K562 (cell line): ENCODE results near the gene GLIS1. TPM values are rescaled to one million over a fixed set of nuclear protein-coding genes. Genes with fewer than 3 reads are reported as not detected.

Source experiments
- ATAC-seq: fragments of 200-7000 bp; cut with Tn5 transposase; 3 replicates; pipeline ENCODE4 v1.9.1; 2020; ENCODE audit warnings: moderate library complexity
- BruUV-seq: library from RNA; stranded (reverse); fragments of 400-500 nt; replicated peaks from 2 replicates; lab custom pipeline; 2021; lab: Mats Ljungman, UMichigan
- CTCF ChIA-PET: fragments of 300-600 bp; formaldehyde crosslinking; extraction: SDS; loops from one replicate; lab custom pipeline; 2021; ENCODE audit warnings: low intra/inter-chr PET ratio; lab: Yijun Ruan, JAX
- POLR2A ChIA-PET: fragments of 300-600, 350-650 bp; sonication (Branson Sonifier 250); formaldehyde crosslinking; extraction: SDS; loops from one replicate; lab custom pipeline; 2021; ENCODE audit warnings: antibody characterized with exemption, inconsistent platforms; lab: Yijun Ruan, JAX
- DNase-seq, 4 experiments: peaks; one replicate each; pipeline versions ENCODE4 v3.0.0 to v3.0.0-alpha.2; 2011 to 2018; ENCODE audit warnings: low spot score in 3 of 4, mixed read lengths in 3 of 4; ENCODE audit errors: extremely low read depth in 1 of 4
- FAIRE-seq: peaks from 2 replicates; lab custom pipeline; 2011; peaks lifted over from hg19 to GRCh38; lab: Jason Lieb, UNC
- H2AFZ ChIP-seq: 2 replicates; pipeline ENCODE4 v1.6.0; 2011; ENCODE audit warnings: low read depth, low read length, control low read depth, inconsistent platforms
- H3K27ac ChIP-seq: fragments of 200-600 bp; 3 replicates; pipeline ENCODE4 v1.8.0; 2011; ENCODE audit warnings: low read depth, mild to moderate bottlenecking, control low read depth, inconsistent platforms, low read length, moderate library complexity, mixed read lengths; ENCODE audit errors: extremely low read depth
- H3K27me3 ChIP-seq, 2 experiments: fragments of 300-600 bp in 1 of 2; 2 replicates in 1 of 2; 3 replicates in 1 of 2; pipeline versions ENCODE4 v1.6.0 to v1.8.0; 2011; ENCODE audit warnings: inconsistent platforms in 2 of 2, low read length in 2 of 2, mild to moderate bottlenecking in 1 of 2, mixed read lengths in 1 of 2, moderate library complexity in 1 of 2; ENCODE audit not compliant: control insufficient read depth in 2 of 2, insufficient read depth in 2 of 2
- H3K36me3 ChIP-seq: fragments of 300-600 bp; 3 replicates; pipeline ENCODE4 v1.8.0; 2011; ENCODE audit warnings: mild to moderate bottlenecking, low read length, inconsistent platforms; ENCODE audit not compliant: control insufficient read depth, insufficient read depth
- H3K4me1 ChIP-seq, 2 experiments: fragments of 200-600 bp in 1 of 2; replicated peaks in 1 of 2; 2 replicates in 1 of 2; 3 replicates in 1 of 2; pipeline versions ENCODE4 v1.5.1 to v1.8.0; 2011; ENCODE audit warnings: inconsistent platforms in 2 of 2, low read length in 2 of 2, mild to moderate bottlenecking in 1 of 2, mixed read lengths in 1 of 2, moderate library complexity in 1 of 2; ENCODE audit not compliant: control insufficient read depth in 2 of 2, insufficient read depth in 2 of 2
- H3K4me2 ChIP-seq: 2 replicates; pipeline ENCODE4 v1.6.1; 2011; ENCODE audit warnings: low read length, control low read depth, inconsistent platforms, mixed read lengths; ENCODE audit not compliant: insufficient read depth
- H3K4me3 ChIP-seq: fragments of 200-600 bp; sonication (generic), shearing (Covaris generic); 2 replicates; pipeline ENCODE4 v1.5.1; 2016; ENCODE audit warnings: control low read depth, inconsistent platforms
- H3K79me2 ChIP-seq: fragments of 200-600 bp; 3 replicates; pipeline ENCODE4 v1.8.0; 2011; ENCODE audit warnings: low read length, inconsistent platforms; ENCODE audit not compliant: control insufficient read depth, insufficient read depth
- H3K9ac ChIP-seq, 2 experiments: 2 replicates each; pipeline versions ENCODE4 v1.6.0 to v1.6.1; 2011; ENCODE audit warnings: low read depth in 2 of 2, low read length in 2 of 2, control low read depth in 1 of 2, inconsistent platforms in 1 of 2, mild to moderate bottlenecking in 1 of 2, mixed read lengths in 1 of 2; ENCODE audit not compliant: insufficient read depth in 1 of 2
- H3K9me1 ChIP-seq: one replicate; pipeline ENCODE4 v1.6.0; 2011; ENCODE audit warnings: inconsistent platforms, mild to moderate bottlenecking, low read length, moderate library complexity; ENCODE audit not compliant: control insufficient read depth, insufficient read depth
- H3K9me3 ChIP-seq: replicated peaks from 2 replicates; pipeline ENCODE4 v1.5.1; 2011; ENCODE audit warnings: low read depth, low read length, inconsistent platforms; ENCODE audit not compliant: control insufficient read depth, insufficient read depth
- H4K20me1 ChIP-seq: replicated peaks from 2 replicates; pipeline ENCODE4 v1.6.1; 2011; ENCODE audit warnings: low read length, inconsistent platforms, mixed read lengths; ENCODE audit not compliant: control insufficient read depth, insufficient read depth
- CHD4 ChIP-seq: fragments of 200-600 bp; sonication (generic); IDR thresholded peaks from 3 replicates; pipeline ENCODE4 v1.6.1; 2012; ENCODE audit warnings: low read depth, mild to moderate bottlenecking, mixed read lengths, low read length, inconsistent platforms; ENCODE audit not compliant: insufficient read depth, insufficient replicate concordance, poor library complexity, severe bottlenecking
- CXXC5 ChIP-seq: fragments of 250-450 bp; sonication (Bioruptor Pico); IDR thresholded peaks from 2 replicates; pipeline ENCODE4 v1.8.0; 2022; ENCODE audit warnings: inconsistent platforms, mild to moderate bottlenecking, moderate library complexity
- EGR1 ChIP-seq: fragments of 450-650 bp; conservative IDR thresholded peaks from 2 replicates; pipeline ENCODE4 v1.6.1; 2017; ENCODE audit warnings: mild to moderate bottlenecking
- EHMT2 ChIP-seq: fragments of 450-650 bp; IDR thresholded peaks from 2 replicates; pipeline ENCODE4 v1.6.1; 2018; ENCODE audit warnings: antibody characterized with exemption
- EP400 ChIP-seq: fragments of 450-650 bp; IDR thresholded peaks from 2 replicates; pipeline ENCODE4 v1.6.1; 2017; ENCODE audit warnings: antibody characterized with exemption, mild to moderate bottlenecking, moderate library complexity
- ERF ChIP-seq: fragments of 450-650 bp; formaldehyde crosslinking; IDR thresholded peaks from 2 replicates; pipeline ENCODE4 v1.4.0; 2020; ENCODE audit warnings: mild to moderate bottlenecking, mixed read lengths
- HMGN3 ChIP-seq: IDR thresholded peaks from 2 replicates; pipeline ENCODE4 v1.6.1; 2011; ENCODE audit warnings: borderline replicate concordance, low read depth, mild to moderate bottlenecking, mixed read lengths, low read length; ENCODE audit not compliant: insufficient read length; ENCODE audit errors: extremely low read depth
- PREB ChIP-seq: sonication (generic); formaldehyde crosslinking; IDR thresholded peaks from 2 replicates; pipeline ENCODE4 v1.8.1; 2023; ENCODE audit warnings: mild to moderate bottlenecking, missing genetic modification reagents
- RFX5 ChIP-seq: IDR thresholded peaks from 2 replicates; pipeline ENCODE4 v1.6.1; 2011; ENCODE audit warnings: low read depth, mild to moderate bottlenecking, improper control_type of control experiment, low read length
- STAG1 ChIP-seq: sonication (generic); formaldehyde crosslinking; IDR thresholded peaks from 2 replicates; pipeline ENCODE4 v1.5.0; 2020; ENCODE audit warnings: missing genetic modification reagents, borderline replicate concordance
- TCF15 ChIP-seq: fragments of 250-450 bp; sonication (Bioruptor Pico); IDR thresholded peaks from 2 replicates; pipeline ENCODE4 v1.8.0; 2022; ENCODE audit warnings: moderate library complexity, mild to moderate bottlenecking, inconsistent platforms
- XRCC5 ChIP-seq: fragments of 200-400 bp; formaldehyde crosslinking; IDR thresholded peaks from 2 replicates; pipeline ENCODE4 v1.6.1; 2017; ENCODE audit warnings: low read depth, mild to moderate bottlenecking, low read length
- ZC3H8 ChIP-seq: fragments of 450-650 bp; IDR thresholded peaks from 2 replicates; pipeline ENCODE4 v1.6.1; 2017
- WGBS: fragments of 100-300 bp; shearing (Covaris generic); methylation state at CpG from one replicate; pipeline ENCODE4 v1.1.6; 2016; ENCODE audit warnings: low coverage, mixed read lengths; ENCODE audit not compliant: insufficient coverage; ENCODE audit errors: missing lambda C conversion rate; 5-methylcytosine and 5-hydroxymethylcytosine counted together
- in situ Hi-C: fragments of 300-500 bp; cut with MboI; formaldehyde crosslinking; loops from 4 replicates; pipeline ENCODE4 v1.15.0; 2018; ENCODE audit warnings: inconsistent platforms, mixed read lengths
- intact Hi-C: fragments of 100-400 bp; cut with micrococcal nuclease; formaldehyde crosslinking; loops from 2 replicates; pipeline ENCODE4 v1.14.2; 2022
- polyA plus RNA-seq, 8 experiments: library from polyadenylated mRNA; depleted of rRNA in 4 of 8; stranded (reverse) in 5 of 8; unstranded in 3 of 8; fragments of >200 nt; fragmentation: Nextera tagmentation in 2 of 8; fragmentation: Illumina TruSeq in 1 of 8; extraction: Ambion mirVana in 2 of 8; extraction: Trizol in 1 of 8; gene quantifications; 2 replicates each; pipeline versions ENCODE4 v1.2.1 to v1.2.3, GENCODE V29; 2011 to 2014; ENCODE audit warnings: inconsistent platforms in 1 of 8, missing spikeins in 1 of 8
- total RNA-seq, 7 experiments: library from RNA; depleted of rRNA in 6 of 7; stranded (reverse); fragments of >200 nt in 6 of 7; fragmentation: Illumina TruSeq in 2 of 7; extraction: Trizol in 2 of 7; gene quantifications; 2 replicates each; pipeline versions ENCODE4 v1.2.1 to v1.2.3, GENCODE V29; 2011 to 2021; ENCODE audit warnings: low replicate concordance in 1 of 7
- TF ChIP-seq, protein P1 (sequence below): fragments of 150-350 bp; conservative IDR thresholded peaks from 2 replicates; pipeline ENCODE4 v1.6.1; 2014; ENCODE audit warnings: low read length

The GLIS1 gene
- total and polyA plus RNA-seq, 9 of the 15 experiments (the other 6 are each of a cell fraction or from before 2014, with no cell fraction given), result not detected

GRCh38 chr1:53576866-53577760 lies 161.9 kb downstream of the GLIS1 start (continued):
- TF ChIP-seq PREB (CRISPR knock-in tag) (no peak), TCF15 (CRISPR knock-in tag) (no peak)
- TF ChIP-seq, all 486 proteins: peak for 1

- intact Hi-C loops, result no loop called here
- Histone ChIP-seq H3K4me2 (no peak overlapping the region), H3K79me2 (no peaks in the 10 kb centered on the region), H3K27me3 (peaks cover 6 to 70% of the 10 kb centered on the region in 2 experiments; a peak in 4 of 5 replicates), H3K9me3 (no peaks in the 10 kb centered on the region), H3K36me3 (no peaks in the 10 kb centered on the region), H2AFZ (no peak overlapping the region), H3K27ac (no peak overlapping the region), H4K20me1 (peaks cover 9% of the 10 kb centered on the region; the same call in 1 of the 2 replicates), H3K4me3 (no peak overlapping the region), H3K4me1 (peaks cover 5 to 9% of the 10 kb centered on the region in 2 experiments; a peak in 4 of 5 replicates), H3K9ac (no peak overlapping the region), H3K9me1 (no peaks in the 10 kb centered on the region)
- ChIA-PET POLR2A (no interaction called here), CTCF (no interaction called here)
- FAIRE-seq (no peak), DNase-seq (no peak), ATAC-seq (no peak)
- TF ChIP-seq EGR1, result no peak
- TF ChIP-seq EHMT2, result no peak
- no peak for TF ChIP-seq HMGN3
- no peak for TF ChIP-seq CHD4
- no peak for TF ChIP-seq ERF (CRISPR knock-in tag)
- TF ChIP-seq CXXC5 (CRISPR knock-in tag), result no peak
- TF ChIP-seq, protein P1, sequence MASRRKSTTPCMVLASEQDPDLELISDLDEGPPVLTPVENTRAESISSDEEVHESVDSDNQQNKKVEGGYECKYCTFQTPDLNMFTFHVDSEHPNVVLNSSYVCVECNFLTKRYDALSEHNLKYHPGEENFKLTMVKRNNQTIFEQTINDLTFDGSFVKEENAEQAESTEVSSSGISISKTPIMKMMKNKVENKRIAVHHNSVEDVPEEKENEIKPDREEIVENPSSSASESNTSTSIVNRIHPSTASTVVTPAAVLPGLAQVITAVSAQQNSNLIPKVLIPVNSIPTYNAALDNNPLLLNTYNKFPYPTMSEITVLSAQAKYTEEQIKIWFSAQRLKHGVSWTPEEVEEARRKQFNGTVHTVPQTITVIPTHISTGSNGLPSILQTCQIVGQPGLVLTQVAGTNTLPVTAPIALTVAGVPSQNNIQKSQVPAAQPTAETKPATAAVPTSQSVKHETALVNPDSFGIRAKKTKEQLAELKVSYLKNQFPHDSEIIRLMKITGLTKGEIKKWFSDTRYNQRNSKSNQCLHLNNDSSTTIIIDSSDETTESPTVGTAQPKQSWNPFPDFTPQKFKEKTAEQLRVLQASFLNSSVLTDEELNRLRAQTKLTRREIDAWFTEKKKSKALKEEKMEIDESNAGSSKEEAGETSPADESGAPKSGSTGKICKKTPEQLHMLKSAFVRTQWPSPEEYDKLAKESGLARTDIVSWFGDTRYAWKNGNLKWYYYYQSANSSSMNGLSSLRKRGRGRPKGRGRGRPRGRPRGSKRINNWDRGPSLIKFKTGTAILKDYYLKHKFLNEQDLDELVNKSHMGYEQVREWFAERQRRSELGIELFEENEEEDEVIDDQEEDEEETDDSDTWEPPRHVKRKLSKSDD, result no peak
- no peak for TF ChIP-seq EP400
- TF ChIP-seq RFX5, result no peak
- TF ChIP-seq XRCC5, result no peak
- no peak for TF ChIP-seq STAG1 (CRISPR knock-in tag)
- no peak for TF ChIP-seq ZC3H8
- in situ Hi-C loops, result no loop called here
- 3% methylated on average over 6 of the region's 6 CpGs for WGBS
- BruUV-seq, result no TSS peak
Measured at GRCh38 chr1:53576381-53576801, 162.6 kb downstream of the GLIS1 start.
